ENCODE results near the gene SGSM1.

GRCh38 chr22:24807284-24807950 is 1.4 kb downstream of the SGSM1 start:
- TF ChIP-seq CTCF (IDR thresholded peaks at IDR 0.05 in 4 of 5, conservative IDR thresholded peaks at IDR 0.05 in 1 of 5): no peak
- no peak for TF ChIP-seq POLR2A (IDR thresholded peaks at IDR 0.05)

All from gastrocnemius medialis (tissue), 4 donors.